Panc1 (cell line): ENCODE data around the gene FOSL2.

Source experiments
- TF ChIP-seq, protein P1 (sequence below): fragments of 450-650 bp; IDR thresholded peaks from 2 replicates; pipeline ENCODE4 v1.5.1; 2017; ENCODE audit warnings: mild to moderate bottlenecking
- TF ChIP-seq, protein P2 (sequence below), 2 experiments: IDR thresholded peaks; 2 replicates each; pipeline ENCODE4 v1.6.1; 2011 to 2012; ENCODE audit warnings: low read depth in 2 of 2, control low read depth in 1 of 2, low read length in 1 of 2, mild to moderate bottlenecking in 1 of 2, moderate library complexity in 1 of 2; ENCODE audit not compliant: insufficient read depth in 1 of 2

DNA sequence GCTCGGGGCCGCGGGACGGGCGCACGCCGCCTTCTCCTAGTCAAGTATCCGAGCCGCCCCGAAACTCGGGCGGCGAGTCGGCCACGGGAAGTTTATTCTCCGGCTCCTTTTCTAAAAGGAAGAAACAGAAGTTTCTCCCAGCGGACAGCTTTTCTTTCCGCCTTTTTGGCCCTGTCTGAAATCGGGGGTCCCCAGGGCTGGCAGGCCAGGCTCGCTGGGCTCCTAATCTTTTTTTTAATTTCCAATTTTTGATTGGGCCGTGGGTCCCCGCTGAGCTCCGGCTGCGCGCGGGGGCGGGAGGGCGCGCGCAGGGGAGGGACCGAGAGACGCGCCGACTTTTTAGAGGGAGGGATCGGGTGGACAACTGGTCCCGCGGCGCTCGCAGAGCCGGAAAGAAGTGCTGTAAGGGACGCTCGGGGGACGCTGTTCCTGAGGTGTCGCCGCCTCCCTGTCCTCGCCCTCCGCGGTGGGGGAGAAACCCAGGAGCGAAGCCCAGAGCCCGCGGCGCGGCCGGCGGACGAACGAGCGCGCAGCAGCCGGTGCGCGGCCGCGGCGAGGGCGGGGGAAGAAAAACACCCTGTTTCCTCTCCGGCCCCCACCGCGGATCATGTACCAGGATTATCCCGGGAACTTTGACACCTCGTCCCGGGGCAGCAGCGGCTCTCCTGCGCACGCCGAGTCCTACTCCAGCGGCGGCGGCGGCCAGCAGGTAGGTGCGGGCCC lies 617 bp downstream of the FOSL2 start:
- TF ChIP-seq, protein P1, sequence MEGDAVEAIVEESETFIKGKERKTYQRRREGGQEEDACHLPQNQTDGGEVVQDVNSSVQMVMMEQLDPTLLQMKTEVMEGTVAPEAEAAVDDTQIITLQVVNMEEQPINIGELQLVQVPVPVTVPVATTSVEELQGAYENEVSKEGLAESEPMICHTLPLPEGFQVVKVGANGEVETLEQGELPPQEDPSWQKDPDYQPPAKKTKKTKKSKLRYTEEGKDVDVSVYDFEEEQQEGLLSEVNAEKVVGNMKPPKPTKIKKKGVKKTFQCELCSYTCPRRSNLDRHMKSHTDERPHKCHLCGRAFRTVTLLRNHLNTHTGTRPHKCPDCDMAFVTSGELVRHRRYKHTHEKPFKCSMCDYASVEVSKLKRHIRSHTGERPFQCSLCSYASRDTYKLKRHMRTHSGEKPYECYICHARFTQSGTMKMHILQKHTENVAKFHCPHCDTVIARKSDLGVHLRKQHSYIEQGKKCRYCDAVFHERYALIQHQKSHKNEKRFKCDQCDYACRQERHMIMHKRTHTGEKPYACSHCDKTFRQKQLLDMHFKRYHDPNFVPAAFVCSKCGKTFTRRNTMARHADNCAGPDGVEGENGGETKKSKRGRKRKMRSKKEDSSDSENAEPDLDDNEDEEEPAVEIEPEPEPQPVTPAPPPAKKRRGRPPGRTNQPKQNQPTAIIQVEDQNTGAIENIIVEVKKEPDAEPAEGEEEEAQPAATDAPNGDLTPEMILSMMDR, result no peak
- TF ChIP-seq, protein P2, sequence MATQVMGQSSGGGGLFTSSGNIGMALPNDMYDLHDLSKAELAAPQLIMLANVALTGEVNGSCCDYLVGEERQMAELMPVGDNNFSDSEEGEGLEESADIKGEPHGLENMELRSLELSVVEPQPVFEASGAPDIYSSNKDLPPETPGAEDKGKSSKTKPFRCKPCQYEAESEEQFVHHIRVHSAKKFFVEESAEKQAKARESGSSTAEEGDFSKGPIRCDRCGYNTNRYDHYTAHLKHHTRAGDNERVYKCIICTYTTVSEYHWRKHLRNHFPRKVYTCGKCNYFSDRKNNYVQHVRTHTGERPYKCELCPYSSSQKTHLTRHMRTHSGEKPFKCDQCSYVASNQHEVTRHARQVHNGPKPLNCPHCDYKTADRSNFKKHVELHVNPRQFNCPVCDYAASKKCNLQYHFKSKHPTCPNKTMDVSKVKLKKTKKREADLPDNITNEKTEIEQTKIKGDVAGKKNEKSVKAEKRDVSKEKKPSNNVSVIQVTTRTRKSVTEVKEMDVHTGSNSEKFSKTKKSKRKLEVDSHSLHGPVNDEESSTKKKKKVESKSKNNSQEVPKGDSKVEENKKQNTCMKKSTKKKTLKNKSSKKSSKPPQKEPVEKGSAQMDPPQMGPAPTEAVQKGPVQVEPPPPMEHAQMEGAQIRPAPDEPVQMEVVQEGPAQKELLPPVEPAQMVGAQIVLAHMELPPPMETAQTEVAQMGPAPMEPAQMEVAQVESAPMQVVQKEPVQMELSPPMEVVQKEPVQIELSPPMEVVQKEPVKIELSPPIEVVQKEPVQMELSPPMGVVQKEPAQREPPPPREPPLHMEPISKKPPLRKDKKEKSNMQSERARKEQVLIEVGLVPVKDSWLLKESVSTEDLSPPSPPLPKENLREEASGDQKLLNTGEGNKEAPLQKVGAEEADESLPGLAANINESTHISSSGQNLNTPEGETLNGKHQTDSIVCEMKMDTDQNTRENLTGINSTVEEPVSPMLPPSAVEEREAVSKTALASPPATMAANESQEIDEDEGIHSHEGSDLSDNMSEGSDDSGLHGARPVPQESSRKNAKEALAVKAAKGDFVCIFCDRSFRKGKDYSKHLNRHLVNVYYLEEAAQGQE (IDR thresholded peaks at IDR 0.05; ENCODE audit: insufficient read depth in 1 of 2, low read depth in 2 of 2, low read length in 1 of 2), result no peak
